HG02623 (cell line): ENCODE measurements around the gene MLLT6.

Experiments
- ATAC-seq: cut with Tn5 transposase; IDR thresholded peaks from one replicate; pipeline ENCODE4 v1.9.1; 2021; ENCODE audit warnings: moderate library complexity; ENCODE audit not compliant: unreplicated experiment

The MLLT6 gene

GRCh38 chr17:38674749-38675615, 30.1 kb upstream of the MLLT6 start, which contains the start of gene EPOP:
Gene EPOP (minus strand): TSS chr17:38674957. CDS start chr17:38674495, 462 bp downstream.
- peak; percentile 78 for ATAC-seq

- no peak for ATAC-seq
Observed at GRCh38 chr17:38676706-38677504, 28.2 kb upstream of the MLLT6 start.

- ATAC-seq, result no peak
Observed at GRCh38 chr17:38677819-38678218, 27.3 kb upstream of the MLLT6 start.

GRCh38 chr17:38681096-38681495, 24.0 kb upstream of the MLLT6 start:
- ATAC-seq, result no peak

GRCh38 chr17:38685491-38685890, 19.6 kb upstream of the MLLT6 start:
- ATAC-seq, result no peak

- no peak for ATAC-seq
Observed at GRCh38 chr17:38687286-38687685, 17.8 kb upstream of the MLLT6 start.

- ATAC-seq, result no peak
Observed at GRCh38 chr17:38690386-38690785, 14.7 kb upstream of the MLLT6 start.

GRCh38 chr17:38691154-38691553, 13.9 kb upstream of the MLLT6 start:
- ATAC-seq, result no peak

GRCh38 chr17:38693700-38694329, 11.3 kb upstream of the MLLT6 start:
- ATAC-seq, result no peak

GRCh38 chr17:38697061-38697820, 7.8 kb upstream of the MLLT6 start:
- no peak for ATAC-seq

- ATAC-seq, result no peak
Observed at GRCh38 chr17:38698760-38699159, 6.3 kb upstream of the MLLT6 start.

- peak; percentile 21 for ATAC-seq
Observed at GRCh38 chr17:38701504-38702165, 3.4 kb upstream of the MLLT6 start.

- peak; percentile 27 for ATAC-seq
Observed at GRCh38 chr17:38702166-38702915, 2.7 kb upstream of the MLLT6 start.

- ATAC-seq, result no peak
Observed at GRCh38 chr17:38702916-38703741, 1.9 kb upstream of the MLLT6 start.

GRCh38 chr17:38703742-38704605, 1.1 kb upstream of the MLLT6 start:
- ATAC-seq, result no peak

GRCh38 chr17:38705523-38705802, 390 bp downstream of the MLLT6 start:
- ATAC-seq, result no peak

- no peak for ATAC-seq
Observed at GRCh38 chr17:38705803-38706504, 881 bp downstream of the MLLT6 start.
